Measurements from ENCODE around the gene DNAAF1. TPM values are rescaled to one million over a fixed set of nuclear protein-coding genes. Genes with fewer than 3 reads are reported as not detected.
A peak's percentile ranks its signal among the peaks of the same experiment; 100 is the strongest.

DNAAF1 gene
- total RNA-seq, 3 donors from 2014 or later: 1.2 to 9.5 TPM; not detected in 1

GRCh38 chr16:84132527-84133285 is 12.4 kb upstream of the DNAAF1 start:
- Histone ChIP-seq H3K36me3 (no peaks in the 10 kb centered on the region), H3K9me3 (no peaks in the 10 kb centered on the region), H3K4me1 (no peaks in the 10 kb centered on the region), H3K4me3 (no peak overlapping the region), H3K27ac (no peak overlapping the region), H3K27me3 (no peaks in the 10 kb centered on the region)
- DNase-seq (ENCODE audit: low spot score in 2 of 2): no peak
- intact Hi-C loops (cut with DNase I; ENCODE audit: low total_unique reads): no loop called here
- TF ChIP-seq POLR2AphosphoS5 (IDR thresholded peaks at IDR 0.05): no peak
- no peak for TF ChIP-seq POLR2A (IDR thresholded peaks at IDR 0.05)
- no peak for TF ChIP-seq CTCF (IDR thresholded peaks at IDR 0.05)

- H3K4me1 ChIP-seq: no peaks in the 10 kb centered on the region
- DNase-seq (ENCODE audit: low spot score in 2 of 2): no peak
- H3K9me3 ChIP-seq: no peaks in the 10 kb centered on the region
- H3K27me3 ChIP-seq: no peaks in the 10 kb centered on the region
- H3K4me3 ChIP-seq: no peak overlapping the region
- no peak overlapping the region for H3K27ac ChIP-seq
- H3K36me3 ChIP-seq: no peaks in the 10 kb centered on the region
- TF ChIP-seq CTCF (IDR thresholded peaks at IDR 0.05) (no peak), POLR2A (IDR thresholded peaks at IDR 0.05) (no peak), POLR2AphosphoS5 (IDR thresholded peaks at IDR 0.05) (no peak)
- intact Hi-C loops (cut with DNase I; ENCODE audit: low total_unique reads): no loop called here
Observed at GRCh38 chr16:84136331-84137125, 8.6 kb upstream of the DNAAF1 start.

GRCh38 chr16:84137287-84137686 is 7.8 kb upstream of the DNAAF1 start:
- Histone ChIP-seq H3K27ac (no peak overlapping the region), H3K36me3 (no peaks in the 10 kb centered on the region), H3K9me3 (no peaks in the 10 kb centered on the region), H3K4me1 (no peaks in the 10 kb centered on the region), H3K4me3 (no peak overlapping the region), H3K27me3 (no peaks in the 10 kb centered on the region)
- DNase-seq (ENCODE audit: low spot score in 2 of 2): peak in 1 of 2 donors; percentile 12
- intact Hi-C loops (cut with DNase I; ENCODE audit: low total_unique reads): no loop called here
- no peak for TF ChIP-seq POLR2A (IDR thresholded peaks at IDR 0.05)
- no peak for TF ChIP-seq CTCF (IDR thresholded peaks at IDR 0.05)
- TF ChIP-seq POLR2AphosphoS5 (IDR thresholded peaks at IDR 0.05): no peak

DNA sequence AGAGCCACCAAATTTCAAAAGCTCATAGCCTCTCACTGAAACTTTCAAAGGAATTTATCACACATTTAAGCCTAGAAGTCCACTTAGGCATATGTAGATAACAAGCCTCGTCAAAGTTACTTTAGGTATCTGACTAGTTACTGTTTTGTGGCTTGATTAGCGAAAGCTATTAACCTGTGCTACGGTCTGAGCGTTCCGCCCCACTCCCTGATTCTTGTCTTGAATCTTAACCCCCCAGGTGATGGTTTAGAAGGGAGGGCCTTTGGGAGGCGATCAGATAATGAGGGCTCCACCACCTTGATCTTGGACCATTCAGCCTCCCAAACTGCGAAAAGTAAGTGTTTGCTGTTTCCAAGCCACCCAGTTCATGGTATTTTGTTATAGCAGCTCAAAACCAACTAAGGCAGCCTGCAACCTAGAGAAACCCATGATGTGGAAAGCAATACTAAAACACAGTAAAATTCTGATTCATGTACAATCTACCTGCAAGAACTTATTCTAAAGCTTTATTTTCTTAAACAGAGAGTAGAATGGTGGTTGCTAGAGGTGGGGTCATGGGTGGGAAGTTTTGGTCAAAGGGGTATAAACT is 7.2 kb upstream of the DNAAF1 start:
- Histone ChIP-seq H3K36me3 (no peaks in the 10 kb centered on the region), H3K4me3 (no peak overlapping the region), H3K27ac (no peak overlapping the region), H3K4me1 (no peaks in the 10 kb centered on the region), H3K9me3 (no peaks in the 10 kb centered on the region), H3K27me3 (no peaks in the 10 kb centered on the region)
- peak in 1 of 2 donors; percentile 2 for DNase-seq (ENCODE audit: low spot score in 2 of 2)
- no peak for TF ChIP-seq POLR2AphosphoS5 (IDR thresholded peaks at IDR 0.05)
- no peak for TF ChIP-seq CTCF (IDR thresholded peaks at IDR 0.05)
- no peak for TF ChIP-seq POLR2A (IDR thresholded peaks at IDR 0.05)
- intact Hi-C loops (cut with DNase I; ENCODE audit: low total_unique reads): no loop called here

- TF ChIP-seq POLR2AphosphoS5 (IDR thresholded peaks at IDR 0.05) (no peak), POLR2A (IDR thresholded peaks at IDR 0.05) (no peak), CTCF (IDR thresholded peaks at IDR 0.05) (no peak)
- Histone ChIP-seq H3K36me3 (no peaks in the 10 kb centered on the region), H3K27ac (no peak overlapping the region), H3K4me3 (no peak overlapping the region), H3K9me3 (no peaks in the 10 kb centered on the region), H3K27me3 (no peaks in the 10 kb centered on the region), H3K4me1 (no peaks in the 10 kb centered on the region)
- intact Hi-C loops (cut with DNase I; ENCODE audit: low total_unique reads): no loop called here
- DNase-seq (ENCODE audit: low spot score in 2 of 2): no peak
Observed at GRCh38 chr16:84138500-84138823, 6.6 kb upstream of the DNAAF1 start.
